Heart left ventricle (tissue), 13 donors: ENCODE results near the gene ST7.

Experiments used
- CTCF ChIP-seq, 12 donors: fragments of 200-600 bp; sonication (generic) in 4 of 12; IDR thresholded peaks; one replicate each; pipeline versions ENCODE4 v1.5.0 to v1.8.0; 2018 to 2022; ENCODE audit warnings: antibody characterized with exemption in 12 of 12, mild to moderate bottlenecking in 5 of 12
- POLR2A ChIP-seq, 2 donors: fragments of 450-650 bp; IDR thresholded peaks; one replicate each; pipeline ENCODE4 v1.6.1; 2017; ENCODE audit warnings: antibody characterized with exemption in 2 of 2, mild to moderate bottlenecking in 2 of 2, moderate library complexity in 2 of 2
- donor health status: ischemic (EF 13 %, LVEDD 7.1; RV severe dilation, severe dysfunction).
- donor health status: DM: no; HTN: yes; CAD: no.
- donor health status: DM: no; HTN: no; CAD: no.
- donor health status: ischemic (EF 25% LVEDD 6.9; RV normal size, moderate dysfunction).
- donor health status: ischemic (EF 25% LVEDD 5.7; RV mildly dilated, moderate dysfunction).
- donor health status: ischemic (EF 35%, LVEDD 5.7; RV mildly dilated, moderate dysfunction).
- donor health status: nonischemic (EF 11% LVEDD 7.7; RV severe dilation, severe dysfunction).
- donor health status: DM: yes; HTN: yes; CAD: no.
- donor health status: PGD.
- donor health status: ischemic (EF 29% LVEDD 5.4; RV normal size, mild dysfunction).
- donor health status: nonischemic (EF 23%, LVEDD 6.1; RV moderate dilation, normal function).

- TF ChIP-seq CTCF (IDR thresholded peaks at IDR 0.05), result no peak
- TF ChIP-seq POLR2A (IDR thresholded peaks at IDR 0.05), result no peak
Measured at GRCh38 chr7:117153016-117153545, 199.8 kb downstream of the ST7 start.
